Tibial nerve (tissue), 4 donors: ENCODE measurements around the gene WAS.

Source experiments
- EP300 ChIP-seq, 2 donors: sonication (generic); formaldehyde crosslinking; IDR thresholded peaks; one replicate each; pipeline ENCODE4 v1.6.1; 2017; ENCODE audit warnings: antibody characterized with exemption in 2 of 2, mild to moderate bottlenecking in 1 of 2
- POLR2A ChIP-seq, 2 donors: fragments of 450-650 bp; IDR thresholded peaks; one replicate each; pipeline ENCODE4 v1.6.1; 2017; ENCODE audit warnings: antibody characterized with exemption in 2 of 2, mild to moderate bottlenecking in 2 of 2, moderate library complexity in 2 of 2
- TF ChIP-seq, protein P1 (sequence below), 5 experiments: fragments of 200-600 bp in 3 of 5; fragments of 450-650 bp in 2 of 5; sonication (generic) in 3 of 5; IDR thresholded peaks; one replicate each; pipeline ENCODE4 v1.5.1; 2016 to 2019; ENCODE audit warnings: antibody characterized with exemption in 5 of 5, mild to moderate bottlenecking in 3 of 5, moderate library complexity in 2 of 5

DNA sequence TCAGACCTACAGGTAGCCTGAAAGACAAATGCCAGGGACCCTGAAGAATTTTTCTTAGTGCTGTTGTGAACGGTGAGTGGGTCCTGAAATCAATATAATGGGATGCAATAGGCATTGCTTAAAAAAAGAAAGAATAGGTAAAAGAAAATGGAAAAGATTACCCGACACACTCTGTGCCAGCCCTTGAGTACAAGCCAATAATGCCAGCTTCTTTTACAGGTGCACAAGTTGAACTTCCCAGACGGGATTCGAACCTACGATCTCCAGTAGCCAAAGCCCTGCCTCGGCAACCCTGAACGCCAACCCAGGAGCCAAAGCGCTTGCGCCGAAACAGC, 53.2 kb downstream of the WAS start:
- TF ChIP-seq, protein P1, sequence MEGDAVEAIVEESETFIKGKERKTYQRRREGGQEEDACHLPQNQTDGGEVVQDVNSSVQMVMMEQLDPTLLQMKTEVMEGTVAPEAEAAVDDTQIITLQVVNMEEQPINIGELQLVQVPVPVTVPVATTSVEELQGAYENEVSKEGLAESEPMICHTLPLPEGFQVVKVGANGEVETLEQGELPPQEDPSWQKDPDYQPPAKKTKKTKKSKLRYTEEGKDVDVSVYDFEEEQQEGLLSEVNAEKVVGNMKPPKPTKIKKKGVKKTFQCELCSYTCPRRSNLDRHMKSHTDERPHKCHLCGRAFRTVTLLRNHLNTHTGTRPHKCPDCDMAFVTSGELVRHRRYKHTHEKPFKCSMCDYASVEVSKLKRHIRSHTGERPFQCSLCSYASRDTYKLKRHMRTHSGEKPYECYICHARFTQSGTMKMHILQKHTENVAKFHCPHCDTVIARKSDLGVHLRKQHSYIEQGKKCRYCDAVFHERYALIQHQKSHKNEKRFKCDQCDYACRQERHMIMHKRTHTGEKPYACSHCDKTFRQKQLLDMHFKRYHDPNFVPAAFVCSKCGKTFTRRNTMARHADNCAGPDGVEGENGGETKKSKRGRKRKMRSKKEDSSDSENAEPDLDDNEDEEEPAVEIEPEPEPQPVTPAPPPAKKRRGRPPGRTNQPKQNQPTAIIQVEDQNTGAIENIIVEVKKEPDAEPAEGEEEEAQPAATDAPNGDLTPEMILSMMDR (IDR thresholded peaks at IDR 0.05): no peak
- TF ChIP-seq POLR2A (IDR thresholded peaks at IDR 0.05) (no peak), EP300 (IDR thresholded peaks at IDR 0.05) (no peak)
